ENCODE data around the gene ASB10.

The ASB10 gene

GRCh38 chr7:151204383-151205032 is 17.5 kb upstream of the ASB10 start:
- H3K36me3 Mint-ChIP-seq (ENCODE audit: low read depth): no peaks in the 10 kb centered on the region
- intact Hi-C loops (cut with micrococcal nuclease): no loop called here
- H3K9me3 Mint-ChIP-seq: no peaks in the 10 kb centered on the region
- H3K27ac Mint-ChIP-seq: no peak overlapping the region
- H3K4me3 Mint-ChIP-seq: no peak overlapping the region
- H3K27me3 Mint-ChIP-seq: peaks cover 51% of the 10 kb centered on the region
- no peaks in the 10 kb centered on the region for H3K4me1 Mint-ChIP-seq (ENCODE audit: low read depth)

- Mint-ChIP-seq H3K27ac (no peak overlapping the region), H3K36me3 (ENCODE audit: low read depth) (no peaks in the 10 kb centered on the region), H3K9me3 (no peaks in the 10 kb centered on the region), H3K27me3 (peaks cover 48% of the 10 kb centered on the region), H3K4me1 (ENCODE audit: low read depth) (no peaks in the 10 kb centered on the region), H3K4me3 (no peak overlapping the region)
- intact Hi-C loops (cut with micrococcal nuclease): no loop called here
Measured at GRCh38 chr7:151202836-151203235, 15.8 kb upstream of the ASB10 start.

GRCh38 chr7:151201751-151202150 is 14.7 kb upstream of the ASB10 start:
- H3K9me3 Mint-ChIP-seq: no peaks in the 10 kb centered on the region
- H3K36me3 Mint-ChIP-seq (ENCODE audit: low read depth): no peaks in the 10 kb centered on the region
- no peak overlapping the region for H3K4me3 Mint-ChIP-seq
- intact Hi-C loops (cut with micrococcal nuclease): no loop called here
- no peak overlapping the region for H3K27ac Mint-ChIP-seq
- no peaks in the 10 kb centered on the region for H3K4me1 Mint-ChIP-seq (ENCODE audit: low read depth)
- H3K27me3 Mint-ChIP-seq: peaks cover 38% of the 10 kb centered on the region

GRCh38 chr7:151201344-151201743 is 14.3 kb upstream of the ASB10 start:
- Mint-ChIP-seq H3K36me3 (ENCODE audit: low read depth) (no peaks in the 10 kb centered on the region), H3K9me3 (no peaks in the 10 kb centered on the region), H3K27me3 (peaks cover 34% of the 10 kb centered on the region), H3K27ac (no peak overlapping the region), H3K4me3 (no peak overlapping the region), H3K4me1 (ENCODE audit: low read depth) (no peaks in the 10 kb centered on the region)
- intact Hi-C loops (cut with micrococcal nuclease): no loop called here

GRCh38 chr7:151198945-151199848 is 12.1 kb upstream of the ASB10 start:
- no peak overlapping the region for H3K4me3 Mint-ChIP-seq
- H3K9me3 Mint-ChIP-seq: no peaks in the 10 kb centered on the region
- no peaks in the 10 kb centered on the region for H3K36me3 Mint-ChIP-seq (ENCODE audit: low read depth)
- no peak overlapping the region for H3K27ac Mint-ChIP-seq
- H3K27me3 Mint-ChIP-seq: peaks cover 23% of the 10 kb centered on the region
- no peaks in the 10 kb centered on the region for H3K4me1 Mint-ChIP-seq (ENCODE audit: low read depth)
- intact Hi-C loops (cut with micrococcal nuclease): no loop called here

GRCh38 chr7:151197932-151198331 is 10.9 kb upstream of the ASB10 start:
- Mint-ChIP-seq H3K36me3 (ENCODE audit: low read depth) (no peaks in the 10 kb centered on the region), H3K27me3 (peaks cover 17% of the 10 kb centered on the region), H3K9me3 (no peaks in the 10 kb centered on the region), H3K4me3 (no peak overlapping the region), H3K27ac (no peak overlapping the region), H3K4me1 (ENCODE audit: low read depth) (no peaks in the 10 kb centered on the region)
- intact Hi-C loops (cut with micrococcal nuclease): no loop called here

- Mint-ChIP-seq H3K9me3 (no peaks in the 10 kb centered on the region), H3K27me3 (peaks cover 17% of the 10 kb centered on the region), H3K27ac (no peak overlapping the region), H3K4me1 (ENCODE audit: low read depth) (no peaks in the 10 kb centered on the region), H3K4me3 (no peak overlapping the region), H3K36me3 (ENCODE audit: low read depth) (no peaks in the 10 kb centered on the region)
- intact Hi-C loops (cut with micrococcal nuclease): no loop called here
Measured at GRCh38 chr7:151195616-151196450, 8.8 kb upstream of the ASB10 start.

- Mint-ChIP-seq H3K27ac (no peak overlapping the region), H3K9me3 (no peaks in the 10 kb centered on the region), H3K4me1 (ENCODE audit: low read depth) (no peaks in the 10 kb centered on the region), H3K36me3 (ENCODE audit: low read depth) (no peaks in the 10 kb centered on the region), H3K4me3 (no peak overlapping the region), H3K27me3 (peaks cover 16% of the 10 kb centered on the region)
- intact Hi-C loops (cut with micrococcal nuclease): no loop called here
Measured at GRCh38 chr7:151194188-151194587, 7.1 kb upstream of the ASB10 start.

- Mint-ChIP-seq H3K4me3 (no peak overlapping the region), H3K4me1 (ENCODE audit: low read depth) (no peaks in the 10 kb centered on the region), H3K9me3 (no peaks in the 10 kb centered on the region), H3K27ac (no peak overlapping the region), H3K27me3 (peaks cover 18% of the 10 kb centered on the region), H3K36me3 (ENCODE audit: low read depth) (no peaks in the 10 kb centered on the region)
- intact Hi-C loops (cut with micrococcal nuclease): no loop called here
Measured at GRCh38 chr7:151193203-151193978, 6.3 kb upstream of the ASB10 start.

GRCh38 chr7:151192002-151192539 is 5.0 kb upstream of the ASB10 start:
- no peak overlapping the region for H3K27ac Mint-ChIP-seq

GRCh38 chr7:151191544-151191943 is 4.5 kb upstream of the ASB10 start:
- no peak overlapping the region for H3K4me3 Mint-ChIP-seq

More at GRCh38 chr7:151192002-151192539, 5.0 kb upstream of the ASB10 start:
- H3K4me3 Mint-ChIP-seq: no peak overlapping the region
- H3K4me1 Mint-ChIP-seq (ENCODE audit: low read depth): no peaks in the 10 kb centered on the region
- intact Hi-C loops (cut with micrococcal nuclease): no loop called here
- H3K27me3 Mint-ChIP-seq: peaks cover 18% of the 10 kb centered on the region
- no peaks in the 10 kb centered on the region for H3K9me3 Mint-ChIP-seq
- H3K36me3 Mint-ChIP-seq (ENCODE audit: low read depth): no peaks in the 10 kb centered on the region

GRCh38 chr7:151189038-151189437 is 2.0 kb upstream of the ASB10 start:
- Mint-ChIP-seq H3K4me1 (ENCODE audit: low read depth) (no peaks in the 10 kb centered on the region), H3K27ac (no peak overlapping the region), H3K27me3 (peaks cover 14% of the 10 kb centered on the region), H3K9me3 (no peaks in the 10 kb centered on the region), H3K36me3 (ENCODE audit: low read depth) (no peaks in the 10 kb centered on the region), H3K4me3 (no peak overlapping the region)
- intact Hi-C loops (cut with micrococcal nuclease): no loop called here

More at GRCh38 chr7:151191544-151191943, 4.5 kb upstream of the ASB10 start:
- intact Hi-C loops (cut with micrococcal nuclease): no loop called here
- no peaks in the 10 kb centered on the region for H3K4me1 Mint-ChIP-seq (ENCODE audit: low read depth)
- H3K27me3 Mint-ChIP-seq: peaks cover 18% of the 10 kb centered on the region
- no peak overlapping the region for H3K27ac Mint-ChIP-seq
- no peaks in the 10 kb centered on the region for H3K36me3 Mint-ChIP-seq (ENCODE audit: low read depth)
- no peaks in the 10 kb centered on the region for H3K9me3 Mint-ChIP-seq

- intact Hi-C loops (cut with micrococcal nuclease): no loop called here
- Mint-ChIP-seq H3K4me1 (ENCODE audit: low read depth) (no peaks in the 10 kb centered on the region), H3K36me3 (ENCODE audit: low read depth) (no peaks in the 10 kb centered on the region), H3K9me3 (no peaks in the 10 kb centered on the region), H3K27ac (no peak overlapping the region), H3K27me3 (peaks cover 15% of the 10 kb centered on the region), H3K4me3 (no peak overlapping the region)
Measured at GRCh38 chr7:151188252-151188542, 1.1 kb upstream of the ASB10 start.
